AG04450 (cell line): Measurements from ENCODE around the gene CNOT3. TPM values are rescaled to one million over a fixed set of nuclear protein-coding genes. Genes with fewer than 3 reads are reported as not detected.

Source experiments
- CTCF ChIA-PET: fragments of 300-600, 350-600 bp; formaldehyde crosslinking; extraction: SDS; loops from one replicate; lab custom pipeline; 2022; ENCODE audit warnings: antibody characterized with exemption, inconsistent platforms; lab: Charles Lee
- POLR2A ChIA-PET: fragments of 350-600 bp; formaldehyde crosslinking; extraction: SDS; loops from one replicate; lab custom pipeline; 2021; ENCODE audit warnings: antibody characterized with exemption, inconsistent platforms; lab: Yijun Ruan, JAX
- DNase-seq: peaks from one replicate; pipeline ENCODE4 v3.0.0-alpha.2; 2011; ENCODE audit warnings: low read depth, low spot score
- H3K27ac ChIP-seq: one replicate; pipeline ENCODE4 v1.5.1; 2012; ENCODE audit warnings: low read depth, low read length, control low read depth
- H3K27me3 ChIP-seq: one replicate; pipeline ENCODE4 v1.6.0; 2012; ENCODE audit warnings: low read length; ENCODE audit not compliant: control insufficient read depth, insufficient read depth
- H3K4me3 ChIP-seq: 2 replicates; pipeline ENCODE4 v1.5.1; 2011; ENCODE audit warnings: mild to moderate bottlenecking, low read depth, low read length, control low read depth
- H3K9me3 ChIP-seq: 2 replicates; pipeline ENCODE4 v1.5.1; 2012; ENCODE audit warnings: low read length; ENCODE audit not compliant: control insufficient read depth, insufficient read depth
- polyA plus RNA-seq: library from polyadenylated mRNA; depleted of rRNA; stranded (reverse); fragments of >200 nt; gene quantifications from 2 replicates; pipeline ENCODE4 v1.2.3, GENCODE V29; 2011
- TF ChIP-seq, protein P1 (sequence below): IDR thresholded peaks from 2 replicates; pipeline ENCODE4 v1.5.1; 2011; ENCODE audit warnings: low read depth, low read length, control low read depth, inconsistent platforms

The CNOT3 gene
- polyA plus RNA-seq, 1 experiment, result 9.9 TPM

DNA sequence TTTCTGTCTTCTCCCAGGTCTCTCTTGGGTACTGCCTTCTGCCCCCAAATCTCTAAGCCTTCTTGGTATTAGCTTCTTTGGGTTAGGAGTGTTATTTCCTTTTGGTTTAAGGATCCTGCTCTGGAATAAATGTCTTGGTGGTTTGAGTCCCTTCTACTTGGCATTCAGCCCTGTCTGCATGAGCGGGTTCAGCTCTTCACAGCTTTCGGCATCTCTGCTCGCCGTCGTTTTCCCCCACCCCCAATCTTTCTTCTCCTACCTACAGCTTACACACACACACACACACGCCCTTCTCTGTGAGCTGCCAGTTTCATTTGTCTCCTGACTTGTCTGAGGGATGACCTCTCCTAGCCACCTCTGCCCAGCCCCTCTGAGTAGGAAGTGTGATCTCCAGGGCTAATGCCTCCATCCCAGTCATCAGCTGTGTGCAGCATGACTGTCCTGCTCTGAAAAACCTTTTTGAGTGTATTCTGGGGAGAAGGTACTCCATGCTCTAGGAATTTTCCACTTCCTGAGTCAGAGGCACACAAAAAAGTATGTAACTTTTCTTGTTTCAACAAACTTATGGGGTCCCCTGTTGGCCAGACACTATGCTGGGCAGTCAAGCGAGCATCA lies 4.7 kb downstream of the CNOT3 start:
- ChIA-PET POLR2A (interaction anchor here (0.5 kb wide), 1 partner anchor 1199 kb away, joined by 5 read pairs; no protein-coding TSS in a partner anchor), CTCF (no interaction called here)
- H3K27ac ChIP-seq, result no peak overlapping the region
- TF ChIP-seq, protein P1, sequence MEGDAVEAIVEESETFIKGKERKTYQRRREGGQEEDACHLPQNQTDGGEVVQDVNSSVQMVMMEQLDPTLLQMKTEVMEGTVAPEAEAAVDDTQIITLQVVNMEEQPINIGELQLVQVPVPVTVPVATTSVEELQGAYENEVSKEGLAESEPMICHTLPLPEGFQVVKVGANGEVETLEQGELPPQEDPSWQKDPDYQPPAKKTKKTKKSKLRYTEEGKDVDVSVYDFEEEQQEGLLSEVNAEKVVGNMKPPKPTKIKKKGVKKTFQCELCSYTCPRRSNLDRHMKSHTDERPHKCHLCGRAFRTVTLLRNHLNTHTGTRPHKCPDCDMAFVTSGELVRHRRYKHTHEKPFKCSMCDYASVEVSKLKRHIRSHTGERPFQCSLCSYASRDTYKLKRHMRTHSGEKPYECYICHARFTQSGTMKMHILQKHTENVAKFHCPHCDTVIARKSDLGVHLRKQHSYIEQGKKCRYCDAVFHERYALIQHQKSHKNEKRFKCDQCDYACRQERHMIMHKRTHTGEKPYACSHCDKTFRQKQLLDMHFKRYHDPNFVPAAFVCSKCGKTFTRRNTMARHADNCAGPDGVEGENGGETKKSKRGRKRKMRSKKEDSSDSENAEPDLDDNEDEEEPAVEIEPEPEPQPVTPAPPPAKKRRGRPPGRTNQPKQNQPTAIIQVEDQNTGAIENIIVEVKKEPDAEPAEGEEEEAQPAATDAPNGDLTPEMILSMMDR, result no peak
- H3K27me3 ChIP-seq, result no peaks in the 10 kb centered on the region
- no peaks in the 10 kb centered on the region; the same call in 1 of the 2 replicates for H3K9me3 ChIP-seq
- no peak for DNase-seq
- H3K4me3 ChIP-seq, result no peak overlapping the region

- ChIA-PET POLR2A (no interaction called here), CTCF (no interaction called here)
These were observed 8.1 kb downstream of the CNOT3 start for GRCh38 chr19:54145541-54146158.

GRCh38 chr19:54147676-54148075 lies 10.1 kb downstream of the CNOT3 start:
- CTCF ChIA-PET, result no interaction called here
- no peak for DNase-seq
- TF ChIP-seq, protein P1, result no peak
- Histone ChIP-seq H3K4me3 (no peak overlapping the region), H3K27me3 (no peaks in the 10 kb centered on the region), H3K27ac (no peak overlapping the region), H3K9me3 (no peaks in the 10 kb centered on the region)
- POLR2A ChIA-PET, result interaction anchor here (1.2 kb wide), 1 partner anchor 11 kb away, joined by 5 read pairs; the partner anchor contains the start of gene CNOT3

More at GRCh38 chr19:54145541-54146158, 8.1 kb downstream of the CNOT3 start:
- Histone ChIP-seq H3K9me3 (no peaks in the 10 kb centered on the region), H3K27ac (no peak overlapping the region), H3K4me3 (no peak overlapping the region), H3K27me3 (no peaks in the 10 kb centered on the region)
- TF ChIP-seq, protein P1, result no peak
- no peak for DNase-seq

DNA sequence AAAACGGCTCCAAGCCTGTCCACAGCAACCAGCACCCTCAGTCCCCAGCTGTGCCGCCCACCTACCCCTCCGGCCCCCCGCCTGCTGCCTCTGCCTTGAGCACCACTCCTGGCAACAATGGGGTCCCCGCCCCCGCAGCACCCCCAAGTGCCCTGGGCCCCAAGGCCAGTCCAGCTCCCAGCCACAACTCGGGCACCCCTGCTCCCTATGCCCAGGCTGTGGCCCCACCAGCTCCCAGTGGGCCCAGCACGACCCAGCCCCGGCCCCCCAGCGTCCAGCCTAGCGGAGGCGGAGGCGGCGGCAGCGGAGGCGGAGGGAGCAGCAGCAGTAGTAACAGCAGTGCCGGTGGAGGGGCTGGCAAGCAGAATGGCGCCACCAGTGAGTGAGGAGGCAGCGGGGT lies 10.6 kb downstream of the CNOT3 start:
- Histone ChIP-seq H3K9me3 (no peaks in the 10 kb centered on the region), H3K27me3 (no peaks in the 10 kb centered on the region), H3K4me3 (no peak overlapping the region), H3K27ac (no peak overlapping the region)
- TF ChIP-seq, protein P1, result no peak
- DNase-seq, result no peak
- CTCF ChIA-PET, result no interaction called here
- POLR2A ChIA-PET, result interaction anchor here (1.2 kb wide), 1 partner anchor 11 kb away, joined by 5 read pairs; the partner anchor contains the start of gene CNOT3
